OCI-LY1 (cell line): ENCODE measurements around the gene SLC25A25.

ENCODE experiments used
- CTCF ChIP-seq: fragments of 200-600 bp; sonication (generic), shearing (Covaris generic); IDR thresholded peaks from 2 replicates; pipeline ENCODE4 v1.5.1; 2017; ENCODE audit warnings: mild to moderate bottlenecking, antibody characterized with exemption, low read length, moderate library complexity, mixed read lengths
- EZH2 ChIP-seq: fragments of 200-600 bp; sonication (generic), shearing (Covaris generic); IDR thresholded peaks from 2 replicates; pipeline ENCODE4 v1.8.0; 2017; ENCODE audit warnings: borderline replicate concordance, mixed run types, mild to moderate bottlenecking, antibody characterized with exemption, low read length, moderate library complexity, mixed read lengths

GRCh38 chr9:128127990-128128835 is 60.2 kb downstream of the SLC25A25 start:
- TF ChIP-seq CTCF (no peak), EZH2 (no peak)
